ENCODE measurements around the gene SPOCK1. TPM values are rescaled to one million over a fixed set of nuclear protein-coding genes. Genes with fewer than 3 reads are reported as not detected.

The SPOCK1 gene
- total RNA-seq, 4 donors from 2014 or later: 46.5 to 52.7 (median 51.4) TPM

- peaks cover 4% of the 10 kb centered on the region for H3K27me3 ChIP-seq
- no peak overlapping the region for H3K4me3 ChIP-seq
- H3K9me3 ChIP-seq: no peaks in the 10 kb centered on the region
- TF ChIP-seq CTCF (IDR thresholded peaks at IDR 0.05) (no peak), EP300 (IDR thresholded peaks at IDR 0.05) (no peak), POLR2A (IDR thresholded peaks at IDR 0.05) (no peak), POLR2AphosphoS5 (IDR thresholded peaks at IDR 0.05) (no peak)
- no peaks in the 10 kb centered on the region for H3K4me1 ChIP-seq
- WGBS, 2 donors (ENCODE audit: low coverage in 1 of 2): 82 to 94% methylated on average over 3 of the region's 3 CpGs
- no peak for ATAC-seq
- H3K36me3 ChIP-seq: no peaks in the 10 kb centered on the region
- H3K27ac ChIP-seq: no peak overlapping the region
Measured at GRCh38 chr5:137398751-137399150, 100.4 kb downstream of the SPOCK1 start.

GRCh38 chr5:137398154-137398553 is 101.0 kb downstream of the SPOCK1 start:
- 63% methylated on average over 1 to 2 of the region's 2 CpGs for WGBS, 2 donors (ENCODE audit: low coverage in 1 of 2)
- ATAC-seq: no peak
- Histone ChIP-seq H3K4me1 (no peaks in the 10 kb centered on the region), H3K9me3 (no peaks in the 10 kb centered on the region), H3K36me3 (no peaks in the 10 kb centered on the region), H3K4me3 (no peak overlapping the region), H3K27me3 (peaks cover 3% of the 10 kb centered on the region), H3K27ac (no peak overlapping the region)
- TF ChIP-seq CTCF (IDR thresholded peaks at IDR 0.05): no peak

- ATAC-seq: no peak
- 47 to 76% methylated on average over 3 to 4 of the region's 4 CpGs for whole genome bisulfite sequencing, 2 donors (ENCODE audit: low coverage in 1 of 2)
- Histone ChIP-seq H3K4me1 (no peaks in the 10 kb centered on the region), H3K27me3 (peaks cover 3% of the 10 kb centered on the region), H3K4me3 (no peak overlapping the region), H3K9me3 (no peaks in the 10 kb centered on the region), H3K27ac (no peak overlapping the region), H3K36me3 (no peaks in the 10 kb centered on the region)
- no peak for TF ChIP-seq EP300 (IDR thresholded peaks at IDR 0.05)
- no peak for TF ChIP-seq POLR2AphosphoS5 (IDR thresholded peaks at IDR 0.05)
- TF ChIP-seq CTCF (IDR thresholded peaks at IDR 0.05): no peak
- no peak for TF ChIP-seq POLR2A (IDR thresholded peaks at IDR 0.05)
Measured at GRCh38 chr5:137395011-137395755, 103.9 kb downstream of the SPOCK1 start.

- TF ChIP-seq POLR2A (IDR thresholded peaks at IDR 0.05) (no peak), EP300 (IDR thresholded peaks at IDR 0.05) (no peak), CTCF (IDR thresholded peaks at IDR 0.05) (no peak), POLR2AphosphoS5 (IDR thresholded peaks at IDR 0.05) (no peak)
- 92 to 100% methylated on average over 1 of the region's 1 CpG for WGBS, 2 donors (ENCODE audit: low coverage in 1 of 2)
- ATAC-seq: no peak
- Histone ChIP-seq H3K4me3 (no peak overlapping the region), H3K36me3 (no peaks in the 10 kb centered on the region), H3K9me3 (no peaks in the 10 kb centered on the region), H3K27ac (no peak overlapping the region), H3K4me1 (no peaks in the 10 kb centered on the region), H3K27me3 (peaks cover 3% of the 10 kb centered on the region)
Measured at GRCh38 chr5:137394380-137394779, 104.7 kb downstream of the SPOCK1 start.
